ENCODE data around the gene REELD1.
A peak's percentile ranks its signal among the peaks of the same experiment; 100 is the strongest.

The REELD1 gene

GRCh38 chr4:146170149-146170548 is 44.2 kb upstream of the REELD1 start:
- TF ChIP-seq EZH2 (IDR thresholded peaks at IDR 0.05; ENCODE audit: borderline replicate concordance, low read length): no peak
- TF ChIP-seq CTCF (IDR thresholded peaks at IDR 0.05; ENCODE audit: low read length): no peak
- no peaks in the 10 kb centered on the region for H4K20me1 ChIP-seq (ENCODE audit: insufficient read depth, low read length)
- no peaks in the 10 kb centered on the region for H3K27me3 ChIP-seq (ENCODE audit: insufficient read depth, low read length)
- no peaks in the 10 kb centered on the region for H3K79me2 ChIP-seq (ENCODE audit: insufficient read depth, low read length)
- H3F3A ChIP-seq (ENCODE audit: insufficient read depth, low read length): no peaks in the 10 kb centered on the region
- no peak overlapping the region for H3K4me3 ChIP-seq (ENCODE audit: low read depth, low read length, poor library complexity, severe bottlenecking)
- no peaks in the 10 kb centered on the region for H3K36me3 ChIP-seq (ENCODE audit: insufficient read depth, low read length)
- H3K4me2 ChIP-seq (ENCODE audit: low read length): no peak overlapping the region
- H3K9me2 ChIP-seq (ENCODE audit: low read depth, low read length): no peaks in the 10 kb centered on the region
- no peak overlapping the region for H2AFZ ChIP-seq (ENCODE audit: low read length)
- H3K9ac ChIP-seq (ENCODE audit: low read length): no peak overlapping the region
- no peaks in the 10 kb centered on the region for H3K9me3 ChIP-seq (ENCODE audit: low read length)
- peaks cover 4% of the 10 kb centered on the region for H3K4me1 ChIP-seq (ENCODE audit: insufficient read depth, low read length, severe bottlenecking)
- H3K27ac ChIP-seq (ENCODE audit: low read depth, low read length, poor library complexity, severe bottlenecking): no peak overlapping the region

GRCh38 chr4:146175541-146176453 is 38.5 kb upstream of the REELD1 start, which contains the start of gene LSM6:
Gene LSM6 (plus strand): TSS chr4:146175718. CDS start chr4:146182922, 7,204 bp downstream.
- Histone ChIP-seq H3K4me2 (ENCODE audit: low read length) (peak within 1 kb of the TSS; percentile 74), H3K4me3 (ENCODE audit: low read depth, low read length, poor library complexity, severe bottlenecking) (peak within 1 kb of the TSS; percentile 77), H3K4me1 (ENCODE audit: insufficient read depth, low read length, severe bottlenecking) (peaks cover 36% of the 10 kb centered on the region), H3K79me2 (ENCODE audit: insufficient read depth, low read length) (peaks cover 46% of the 10 kb centered on the region), H3K9me2 (ENCODE audit: low read depth, low read length) (no peaks in the 10 kb centered on the region), H3K9ac (ENCODE audit: low read length) (peak within 1 kb of the TSS; percentile 78), H3K9me3 (ENCODE audit: low read length) (no peaks in the 10 kb centered on the region), H3K27me3 (ENCODE audit: insufficient read depth, low read length) (no peaks in the 10 kb centered on the region), H3K36me3 (ENCODE audit: insufficient read depth, low read length) (peaks cover 3% of the 10 kb centered on the region; the same call in 1 of the 2 replicates), H4K20me1 (ENCODE audit: insufficient read depth, low read length) (no peaks in the 10 kb centered on the region), H3F3A (ENCODE audit: insufficient read depth, low read length) (no peaks in the 10 kb centered on the region), H2AFZ (ENCODE audit: low read length) (peak within 1 kb of the TSS; percentile 99), H3K27ac (ENCODE audit: low read depth, low read length, poor library complexity, severe bottlenecking) (peak within 1 kb of the TSS; percentile 6)
- TF ChIP-seq EZH2 (IDR thresholded peaks at IDR 0.05; ENCODE audit: borderline replicate concordance, low read length): no peak
- no peak for TF ChIP-seq CTCF (IDR thresholded peaks at IDR 0.05; ENCODE audit: low read length)

- no peak for TF ChIP-seq CTCF (IDR thresholded peaks at IDR 0.05; ENCODE audit: low read length)
- TF ChIP-seq EZH2 (IDR thresholded peaks at IDR 0.05; ENCODE audit: borderline replicate concordance, low read length): no peak
- H3K9ac ChIP-seq (ENCODE audit: low read length): peak overlapping the region; percentile 78
- no peaks in the 10 kb centered on the region for H3K9me2 ChIP-seq (ENCODE audit: low read depth, low read length)
- H3K4me2 ChIP-seq (ENCODE audit: low read length): peak overlapping the region; percentile 74
- H3K27me3 ChIP-seq (ENCODE audit: insufficient read depth, low read length): no peaks in the 10 kb centered on the region
- H3K27ac ChIP-seq (ENCODE audit: low read depth, low read length, poor library complexity, severe bottlenecking): no peak overlapping the region
- H3K9me3 ChIP-seq (ENCODE audit: low read length): no peaks in the 10 kb centered on the region
- peak overlapping the region; percentile 77 for H3K4me3 ChIP-seq (ENCODE audit: low read depth, low read length, poor library complexity, severe bottlenecking)
- H4K20me1 ChIP-seq (ENCODE audit: insufficient read depth, low read length): no peaks in the 10 kb centered on the region
- peaks cover 36% of the 10 kb centered on the region for H3K4me1 ChIP-seq (ENCODE audit: insufficient read depth, low read length, severe bottlenecking)
- no peak overlapping the region for H2AFZ ChIP-seq (ENCODE audit: low read length)
- peaks cover 3% of the 10 kb centered on the region; the same call in 1 of the 2 replicates for H3K36me3 ChIP-seq (ENCODE audit: insufficient read depth, low read length)
- peaks cover 57% of the 10 kb centered on the region for H3K79me2 ChIP-seq (ENCODE audit: insufficient read depth, low read length)
- no peaks in the 10 kb centered on the region for H3F3A ChIP-seq (ENCODE audit: insufficient read depth, low read length)
These were observed 37.4 kb upstream of the REELD1 start for GRCh38 chr4:146176891-146177290.

All from OCI-LY1 (cell line).